AG04450 (cell line): ENCODE results near the gene TOM1. TPM values are rescaled to one million over a fixed set of nuclear protein-coding genes. Genes with fewer than 3 reads are reported as not detected.

Source experiments
- CTCF ChIA-PET: fragments of 300-600, 350-600 bp; formaldehyde crosslinking; extraction: SDS; loops from one replicate; lab custom pipeline; 2022; ENCODE audit warnings: antibody characterized with exemption, inconsistent platforms; lab: Charles Lee
- POLR2A ChIA-PET: fragments of 350-600 bp; formaldehyde crosslinking; extraction: SDS; loops from one replicate; lab custom pipeline; 2021; ENCODE audit warnings: antibody characterized with exemption, inconsistent platforms; lab: Yijun Ruan, JAX
- DNase-seq: peaks from one replicate; pipeline ENCODE4 v3.0.0-alpha.2; 2011; ENCODE audit warnings: low read depth, low spot score
- H3K27ac ChIP-seq: one replicate; pipeline ENCODE4 v1.5.1; 2012; ENCODE audit warnings: low read depth, low read length, control low read depth
- H3K27me3 ChIP-seq: one replicate; pipeline ENCODE4 v1.6.0; 2012; ENCODE audit warnings: low read length; ENCODE audit not compliant: control insufficient read depth, insufficient read depth
- H3K4me3 ChIP-seq: 2 replicates; pipeline ENCODE4 v1.5.1; 2011; ENCODE audit warnings: mild to moderate bottlenecking, low read depth, low read length, control low read depth
- H3K9me3 ChIP-seq: 2 replicates; pipeline ENCODE4 v1.5.1; 2012; ENCODE audit warnings: low read length; ENCODE audit not compliant: control insufficient read depth, insufficient read depth
- polyA plus RNA-seq: library from polyadenylated mRNA; depleted of rRNA; stranded (reverse); fragments of >200 nt; gene quantifications from 2 replicates; pipeline ENCODE4 v1.2.3, GENCODE V29; 2011
- TF ChIP-seq, protein P1 (sequence below): IDR thresholded peaks from 2 replicates; pipeline ENCODE4 v1.5.1; 2011; ENCODE audit warnings: low read depth, low read length, control low read depth, inconsistent platforms

TOM1 gene
- polyA plus RNA-seq, 1 experiment = 40.0 TPM

DNA sequence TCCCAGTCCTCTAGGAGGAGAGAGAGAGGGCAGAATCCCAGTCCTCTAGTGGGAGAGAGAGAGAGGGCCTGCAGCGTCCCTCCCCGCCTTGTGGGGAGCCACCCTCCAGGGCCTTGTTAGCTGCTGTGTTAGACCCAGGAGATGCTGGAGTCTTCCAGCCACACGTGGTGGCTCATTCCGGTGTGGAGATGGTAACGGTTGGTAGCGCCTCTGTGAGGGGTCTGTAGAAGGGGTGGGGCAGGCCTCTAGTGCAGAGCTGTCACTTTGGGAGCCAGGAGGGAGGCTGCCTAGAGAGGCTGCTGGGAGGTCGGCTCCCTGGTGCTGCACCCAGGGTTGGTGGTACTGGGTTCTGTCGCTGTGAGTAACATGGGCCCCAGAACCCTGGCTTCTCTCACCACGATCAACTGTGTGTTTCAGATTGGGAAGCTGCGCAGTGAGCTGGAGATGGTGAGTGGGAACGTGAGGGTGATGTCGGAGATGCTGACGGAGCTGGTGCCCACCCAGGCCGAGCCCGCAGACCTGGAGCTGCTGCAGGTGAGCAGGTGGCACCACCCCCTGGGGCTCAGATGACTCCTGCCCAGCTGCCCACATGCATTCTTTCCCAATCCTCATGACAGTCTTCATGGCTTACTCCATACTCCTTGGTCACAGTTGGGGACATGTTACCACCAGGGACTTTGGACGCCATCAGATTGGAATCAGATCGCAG, 27.3 kb downstream of the TOM1 start:
- Histone ChIP-seq H3K4me3 (no peak overlapping the region), H3K27ac (no peak overlapping the region), H3K27me3 (no peaks in the 10 kb centered on the region), H3K9me3 (peaks cover 6% of the 10 kb centered on the region; the same call in 1 of the 2 replicates)
- ChIA-PET CTCF (no interaction called here), POLR2A (no interaction called here)
- no peak for DNase-seq
- TF ChIP-seq, protein P1, sequence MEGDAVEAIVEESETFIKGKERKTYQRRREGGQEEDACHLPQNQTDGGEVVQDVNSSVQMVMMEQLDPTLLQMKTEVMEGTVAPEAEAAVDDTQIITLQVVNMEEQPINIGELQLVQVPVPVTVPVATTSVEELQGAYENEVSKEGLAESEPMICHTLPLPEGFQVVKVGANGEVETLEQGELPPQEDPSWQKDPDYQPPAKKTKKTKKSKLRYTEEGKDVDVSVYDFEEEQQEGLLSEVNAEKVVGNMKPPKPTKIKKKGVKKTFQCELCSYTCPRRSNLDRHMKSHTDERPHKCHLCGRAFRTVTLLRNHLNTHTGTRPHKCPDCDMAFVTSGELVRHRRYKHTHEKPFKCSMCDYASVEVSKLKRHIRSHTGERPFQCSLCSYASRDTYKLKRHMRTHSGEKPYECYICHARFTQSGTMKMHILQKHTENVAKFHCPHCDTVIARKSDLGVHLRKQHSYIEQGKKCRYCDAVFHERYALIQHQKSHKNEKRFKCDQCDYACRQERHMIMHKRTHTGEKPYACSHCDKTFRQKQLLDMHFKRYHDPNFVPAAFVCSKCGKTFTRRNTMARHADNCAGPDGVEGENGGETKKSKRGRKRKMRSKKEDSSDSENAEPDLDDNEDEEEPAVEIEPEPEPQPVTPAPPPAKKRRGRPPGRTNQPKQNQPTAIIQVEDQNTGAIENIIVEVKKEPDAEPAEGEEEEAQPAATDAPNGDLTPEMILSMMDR = no peak

DNA sequence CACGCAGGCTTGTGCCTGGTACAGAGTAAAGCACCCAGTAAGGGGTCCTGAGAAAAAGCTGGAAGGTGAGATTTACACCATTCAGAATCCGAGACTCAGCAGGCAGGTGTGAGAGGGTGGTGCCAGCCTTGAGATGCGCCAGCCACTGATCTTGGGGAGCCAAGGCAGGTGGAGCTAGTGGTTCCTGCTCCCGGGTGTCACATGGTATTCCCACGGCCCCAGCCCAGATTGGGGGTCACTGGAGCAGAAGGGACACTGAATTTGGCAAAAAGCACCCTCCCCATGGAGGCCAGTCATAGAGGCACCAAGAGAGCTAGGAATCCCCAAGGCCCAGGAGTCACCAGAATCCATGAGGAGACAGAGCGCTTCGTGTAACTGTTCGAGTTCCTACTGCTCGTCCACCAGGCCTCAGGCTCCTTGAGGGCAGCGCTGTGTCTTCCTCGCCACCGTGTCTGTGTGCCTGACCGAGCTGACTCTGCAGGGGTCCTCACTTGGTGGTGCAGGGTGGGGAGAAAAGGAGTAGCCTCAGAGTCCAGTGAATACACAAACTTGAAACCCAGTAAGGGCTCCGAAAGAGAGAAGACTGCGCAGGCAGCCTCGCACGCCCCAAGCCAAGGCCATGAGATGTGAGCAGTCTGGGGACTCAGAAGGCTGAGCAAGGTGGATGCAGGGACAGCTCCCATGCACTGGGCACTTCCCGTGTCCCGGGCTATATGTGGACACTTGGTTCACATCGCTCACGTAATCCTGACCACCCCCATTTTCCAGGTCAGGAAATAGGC, 28.2 kb downstream of the TOM1 start:
- no peak for DNase-seq
- no peaks in the 10 kb centered on the region for H3K27me3 ChIP-seq
- TF ChIP-seq, protein P1 = no peak
- POLR2A ChIA-PET = no interaction called here
- H3K27ac ChIP-seq = no peak overlapping the region
- H3K9me3 ChIP-seq = peaks cover 6% of the 10 kb centered on the region; the same call in 1 of the 2 replicates
- CTCF ChIA-PET = no interaction called here
- no peak overlapping the region for H3K4me3 ChIP-seq

DNA sequence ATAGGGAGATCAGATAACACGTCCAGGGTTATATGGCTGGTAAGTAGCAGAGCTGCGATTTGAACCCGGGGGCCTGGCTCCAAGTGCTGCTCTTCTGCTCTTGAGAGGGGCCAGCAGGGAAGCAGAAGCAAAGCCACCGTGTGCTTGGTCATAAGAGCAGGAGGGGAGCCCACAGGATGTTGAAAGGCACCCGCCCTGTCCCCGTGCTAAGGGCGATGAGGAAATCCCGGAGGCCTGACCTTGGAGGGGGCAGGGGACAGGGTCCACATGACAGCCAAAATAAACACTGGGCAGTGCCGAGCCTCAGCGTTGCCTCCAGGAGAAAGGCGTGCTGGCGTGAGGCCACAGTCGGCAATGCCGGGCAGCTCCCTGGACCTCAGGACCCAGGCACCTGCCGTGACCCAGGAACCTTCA, 28.8 kb downstream of the TOM1 start:
- CTCF ChIA-PET = no interaction called here

DNA sequence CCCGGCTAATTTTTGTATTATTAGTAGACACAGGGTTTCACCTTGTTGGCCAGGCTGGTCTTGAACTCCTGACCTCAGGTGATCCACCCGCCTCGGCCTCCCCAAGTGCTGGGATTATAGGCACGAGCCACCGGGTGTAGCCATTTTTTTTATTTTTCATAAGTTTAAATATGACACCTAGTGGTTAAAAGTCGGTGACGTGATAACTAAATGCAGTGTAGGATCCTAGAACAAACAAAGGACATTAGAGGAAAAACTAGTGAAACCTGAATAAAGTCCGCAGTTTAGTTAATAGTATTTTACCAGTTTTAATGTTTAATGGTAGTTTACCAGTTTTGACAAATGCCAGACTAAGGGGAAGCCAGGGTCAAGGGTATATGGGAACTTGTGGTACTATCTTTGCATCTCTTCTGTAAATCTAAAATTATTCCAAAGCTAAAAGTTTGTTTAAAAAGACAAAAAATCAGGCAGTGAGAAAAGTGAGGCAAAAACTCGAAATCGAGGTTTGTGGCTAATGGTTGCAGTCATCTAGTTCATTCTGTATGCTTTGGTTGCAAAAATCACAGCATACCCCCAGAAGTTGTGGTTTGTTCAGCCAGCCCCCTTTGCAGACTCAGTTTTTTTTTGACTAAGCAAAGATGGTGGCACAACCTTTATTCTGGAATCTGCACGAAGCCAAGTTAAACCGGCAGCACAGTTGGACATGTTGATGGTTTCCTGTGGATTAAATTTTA, 29.6 kb downstream of the TOM1 start:
- TF ChIP-seq, protein P1 = no peak
- Histone ChIP-seq H3K27ac (peak overlapping the region; percentile 31), H3K9me3 (peaks cover 6% of the 10 kb centered on the region; the same call in 1 of the 2 replicates), H3K27me3 (no peaks in the 10 kb centered on the region), H3K4me3 (no peak overlapping the region)
- DNase-seq = no peak
- ChIA-PET CTCF (interaction anchor here (0.6 kb wide), 1 partner anchor 22 kb away, joined by 3 read pairs; no protein-coding TSS in a partner anchor), POLR2A (interaction anchor here (1.0 to 1.8 kb wide), 3 partner anchors 17 to 29 kb away, joined by 3 to 11 read pairs (median 6); partner anchors contain the start of gene TOM1)

More for the DNA sequence above, 28.8 kb downstream of the TOM1 start:
- TF ChIP-seq, protein P1 = no peak
- Histone ChIP-seq H3K4me3 (no peak overlapping the region), H3K9me3 (peaks cover 6% of the 10 kb centered on the region; the same call in 1 of the 2 replicates), H3K27ac (no peak overlapping the region), H3K27me3 (no peaks in the 10 kb centered on the region)
- DNase-seq = no peak
- POLR2A ChIA-PET = no interaction called here
